Neural cell (in vitro differentiated cells): Measurements from ENCODE around the gene VCP. TPM values are rescaled to one million over a fixed set of nuclear protein-coding genes. Genes with fewer than 3 reads are reported as not detected.

Experiments used
- H2AFZ ChIP-seq: fragments of 200-600, 300-800 bp; sonication (generic), shearing (Covaris generic); 2 replicates; pipeline ENCODE4 v1.6.0; 2014; ENCODE audit warnings: low read depth, mild to moderate bottlenecking, antibody characterized with exemption, low read length, moderate library complexity
- H3F3A ChIP-seq: fragments of 200-600 bp; shearing (Covaris generic); 2 replicates; pipeline ENCODE4 v1.6.1; 2016; ENCODE audit warnings: mild to moderate bottlenecking, moderate library complexity, mixed read lengths, antibody characterized with exemption, low read length; ENCODE audit not compliant: insufficient read depth, poor library complexity, severe bottlenecking
- H3K27ac ChIP-seq: fragments of 200-600, 300-800 bp; sonication (generic), shearing (Covaris generic); 2 replicates; pipeline ENCODE4 v1.5.1; 2014; ENCODE audit warnings: mild to moderate bottlenecking, low read length, moderate library complexity
- H3K27me3 ChIP-seq: fragments of 300-800, 200-600 bp; sonication (generic), shearing (Covaris generic); 2 replicates; pipeline ENCODE4 v1.6.0; 2014; ENCODE audit warnings: mild to moderate bottlenecking, low read depth, low read length, moderate library complexity; ENCODE audit not compliant: insufficient read depth
- H3K36me3 ChIP-seq: fragments of 300-800, 200-600 bp; sonication (generic), shearing (Covaris generic); 2 replicates; pipeline ENCODE4 v1.5.1; 2014; ENCODE audit warnings: mild to moderate bottlenecking, antibody characterized with exemption, low read length, moderate library complexity; ENCODE audit not compliant: insufficient read depth
- H3K4me2 ChIP-seq: fragments of 300-800, 200-600 bp; sonication (generic), shearing (Covaris generic); 2 replicates; pipeline ENCODE4 v1.6.0; 2014; ENCODE audit warnings: mild to moderate bottlenecking, low read length
- H3K4me3 ChIP-seq: fragments of 300-800, 200-600 bp; sonication (generic), shearing (Covaris generic); 2 replicates; pipeline ENCODE4 v1.5.1; 2014; ENCODE audit warnings: mild to moderate bottlenecking, low read length, moderate library complexity
- H3K79me2 ChIP-seq: fragments of 200-600 bp; shearing (Covaris generic); replicated peaks from 2 replicates; pipeline ENCODE4 v1.6.0; 2014; ENCODE audit warnings: mild to moderate bottlenecking, low read length, moderate library complexity; ENCODE audit not compliant: insufficient read depth
- H3K9ac ChIP-seq: fragments of 300-800, 200-600 bp; sonication (generic), shearing (Covaris generic); 2 replicates; pipeline ENCODE4 v1.6.1; 2016; ENCODE audit warnings: mild to moderate bottlenecking, low read length, mixed read lengths
- H3K9me2 ChIP-seq: fragments of 200-600 bp; shearing (Covaris generic); 2 replicates; pipeline ENCODE4 v1.6.1; 2016; ENCODE audit warnings: mild to moderate bottlenecking, low read length, mixed read lengths; ENCODE audit not compliant: insufficient read depth
- H3K9me3 ChIP-seq: fragments of 200-600, 300-800 bp; sonication (generic), shearing (Covaris generic); 2 replicates; pipeline ENCODE4 v1.6.1; 2016; ENCODE audit warnings: mild to moderate bottlenecking, mixed run types, low read length, moderate library complexity, mixed read lengths
- H4K20me1 ChIP-seq: fragments of 200-600 bp; shearing (Covaris generic); 2 replicates; pipeline ENCODE4 v1.6.1; 2016; ENCODE audit warnings: mild to moderate bottlenecking, mixed run types; ENCODE audit not compliant: insufficient read depth
- EP300 ChIP-seq: fragments of 450-650 bp; conservative IDR thresholded peaks from 2 replicates; pipeline ENCODE4 v1.6.1; 2014; ENCODE audit warnings: antibody characterized with exemption, mild to moderate bottlenecking, moderate library complexity; ENCODE audit not compliant: poor library complexity, severe bottlenecking
- EZH2 ChIP-seq: fragments of 200-600, 300-800 bp; shearing (Covaris generic), sonication (generic); IDR thresholded peaks from 2 replicates; pipeline ENCODE4 v1.6.1; 2014; ENCODE audit warnings: antibody characterized with exemption, low read length, borderline replicate concordance, mild to moderate bottlenecking; ENCODE audit not compliant: insufficient read depth, poor library complexity, severe bottlenecking
- MXI1 ChIP-seq: fragments of 450-650 bp; conservative IDR thresholded peaks from 2 replicates; pipeline ENCODE4 v1.6.1; 2014; ENCODE audit warnings: antibody characterized with exemption, mild to moderate bottlenecking; ENCODE audit not compliant: poor library complexity, severe bottlenecking
- POLR2AphosphoS5 ChIP-seq: IDR thresholded peaks from 2 replicates; pipeline ENCODE4 v1.6.1; 2012
- RAD21 ChIP-seq: fragments of 450-650 bp; conservative IDR thresholded peaks from 2 replicates; pipeline ENCODE4 v1.6.1; 2014; ENCODE audit warnings: antibody characterized with exemption, mild to moderate bottlenecking, moderate library complexity
- SMC3 ChIP-seq: fragments of 450-650 bp; conservative IDR thresholded peaks from 2 replicates; pipeline ENCODE4 v1.6.1; 2014; ENCODE audit warnings: antibody characterized with exemption, mild to moderate bottlenecking, moderate library complexity; ENCODE audit not compliant: poor library complexity
- TAF1 ChIP-seq: IDR thresholded peaks from 2 replicates; pipeline ENCODE4 v1.6.1; 2012; ENCODE audit warnings: low read depth
- polyA plus RNA-seq: library from polyadenylated mRNA; depleted of rRNA; stranded (reverse); fragments of >200 nt; gene quantifications from 2 replicates; pipeline ENCODE4 v1.2.3, GENCODE V29; 2014
- TF ChIP-seq, protein P1 (sequence below): fragments of 450-650 bp; IDR thresholded peaks from 2 replicates; pipeline ENCODE4 v1.5.1; 2014; ENCODE audit warnings: antibody characterized with exemption, mild to moderate bottlenecking, moderate library complexity; ENCODE audit not compliant: poor library complexity, severe bottlenecking
- TF ChIP-seq, protein P2 (sequence below): IDR thresholded peaks from 2 replicates; pipeline ENCODE4 v1.6.1; 2012; ENCODE audit warnings: borderline replicate concordance

VCP gene
- polyA plus RNA-seq, 1 donor from 2014 or later: 139 TPM

DNA sequence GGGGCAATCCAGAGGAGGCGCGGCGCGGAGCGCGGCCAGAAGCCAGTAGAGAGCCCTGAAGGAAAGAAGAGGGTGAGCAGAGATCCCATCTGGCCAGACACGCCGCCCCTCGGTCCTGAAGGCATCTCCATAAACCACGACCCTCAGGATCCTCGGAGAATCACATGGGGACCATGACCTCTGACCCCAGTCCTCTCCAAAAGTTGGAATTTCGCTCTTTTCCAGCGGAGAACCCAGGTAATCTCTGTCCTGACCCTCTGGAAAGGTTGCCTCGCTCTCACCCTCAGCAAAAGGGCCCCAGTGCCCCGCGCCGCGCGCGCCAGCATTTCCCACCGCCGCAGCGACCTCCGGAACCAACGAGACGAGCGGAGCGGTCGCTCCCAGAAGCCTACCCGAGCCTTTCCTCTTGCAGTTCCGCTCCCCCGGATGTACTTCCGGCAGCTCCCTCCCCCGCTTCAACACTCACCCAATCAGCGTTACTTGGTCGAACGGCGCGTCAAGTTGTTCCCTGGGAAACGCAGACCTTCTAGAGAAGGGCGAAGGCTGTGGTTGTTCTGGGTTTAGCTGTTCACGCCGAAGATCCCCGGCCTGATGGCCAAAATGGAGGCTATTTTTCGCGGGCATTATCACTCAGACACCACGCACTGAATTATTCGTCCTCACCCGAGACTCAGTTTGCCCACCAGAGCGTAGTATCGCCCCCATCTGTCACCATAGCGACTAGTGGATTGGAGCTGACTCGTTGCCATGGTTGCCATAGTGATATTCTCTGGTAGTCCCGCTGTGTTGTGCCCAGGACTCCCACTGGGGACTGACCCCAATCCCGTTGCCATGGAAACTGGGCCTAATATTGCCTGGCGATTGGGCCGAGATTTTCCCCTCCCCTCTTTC lies 30.6 kb upstream of the VCP start, which contains the start of gene STOML2:
Gene STOML2 (minus strand): TSS at position 363 of the 891 bp plus-strand sequence. CDS start 37 bp downstream, at position 326.
- Histone ChIP-seq H3K79me2 (peaks cover 11% of the 10 kb centered on the region), H3K9ac (peak within 1 kb of the TSS; percentile 72), H2AFZ (peak within 1 kb of the TSS; percentile 75), H3K4me3 (peak within 1 kb of the TSS; percentile 77), H3K36me3 (no peaks in the 10 kb centered on the region), H3K9me2 (no peaks in the 10 kb centered on the region), H4K20me1 (no peaks in the 10 kb centered on the region), H3F3A (peaks cover 7% of the 10 kb centered on the region), H3K27ac (peak within 1 kb of the TSS; percentile 91), H3K27me3 (no peaks in the 10 kb centered on the region), H3K4me2 (peak within 1 kb of the TSS; percentile 68), H3K9me3 (no peaks in the 10 kb centered on the region)
- TF ChIP-seq POLR2AphosphoS5 (peak; percentile 89), EZH2 (no peak), RAD21 (no peak), SMC3 (peak; percentile 50), MXI1 (peak; percentile 95), EP300 (peak; percentile 84), TAF1 (peak; percentile 91)
- TF ChIP-seq, protein P1, sequence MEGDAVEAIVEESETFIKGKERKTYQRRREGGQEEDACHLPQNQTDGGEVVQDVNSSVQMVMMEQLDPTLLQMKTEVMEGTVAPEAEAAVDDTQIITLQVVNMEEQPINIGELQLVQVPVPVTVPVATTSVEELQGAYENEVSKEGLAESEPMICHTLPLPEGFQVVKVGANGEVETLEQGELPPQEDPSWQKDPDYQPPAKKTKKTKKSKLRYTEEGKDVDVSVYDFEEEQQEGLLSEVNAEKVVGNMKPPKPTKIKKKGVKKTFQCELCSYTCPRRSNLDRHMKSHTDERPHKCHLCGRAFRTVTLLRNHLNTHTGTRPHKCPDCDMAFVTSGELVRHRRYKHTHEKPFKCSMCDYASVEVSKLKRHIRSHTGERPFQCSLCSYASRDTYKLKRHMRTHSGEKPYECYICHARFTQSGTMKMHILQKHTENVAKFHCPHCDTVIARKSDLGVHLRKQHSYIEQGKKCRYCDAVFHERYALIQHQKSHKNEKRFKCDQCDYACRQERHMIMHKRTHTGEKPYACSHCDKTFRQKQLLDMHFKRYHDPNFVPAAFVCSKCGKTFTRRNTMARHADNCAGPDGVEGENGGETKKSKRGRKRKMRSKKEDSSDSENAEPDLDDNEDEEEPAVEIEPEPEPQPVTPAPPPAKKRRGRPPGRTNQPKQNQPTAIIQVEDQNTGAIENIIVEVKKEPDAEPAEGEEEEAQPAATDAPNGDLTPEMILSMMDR: peak; percentile 52
- TF ChIP-seq, protein P2, sequence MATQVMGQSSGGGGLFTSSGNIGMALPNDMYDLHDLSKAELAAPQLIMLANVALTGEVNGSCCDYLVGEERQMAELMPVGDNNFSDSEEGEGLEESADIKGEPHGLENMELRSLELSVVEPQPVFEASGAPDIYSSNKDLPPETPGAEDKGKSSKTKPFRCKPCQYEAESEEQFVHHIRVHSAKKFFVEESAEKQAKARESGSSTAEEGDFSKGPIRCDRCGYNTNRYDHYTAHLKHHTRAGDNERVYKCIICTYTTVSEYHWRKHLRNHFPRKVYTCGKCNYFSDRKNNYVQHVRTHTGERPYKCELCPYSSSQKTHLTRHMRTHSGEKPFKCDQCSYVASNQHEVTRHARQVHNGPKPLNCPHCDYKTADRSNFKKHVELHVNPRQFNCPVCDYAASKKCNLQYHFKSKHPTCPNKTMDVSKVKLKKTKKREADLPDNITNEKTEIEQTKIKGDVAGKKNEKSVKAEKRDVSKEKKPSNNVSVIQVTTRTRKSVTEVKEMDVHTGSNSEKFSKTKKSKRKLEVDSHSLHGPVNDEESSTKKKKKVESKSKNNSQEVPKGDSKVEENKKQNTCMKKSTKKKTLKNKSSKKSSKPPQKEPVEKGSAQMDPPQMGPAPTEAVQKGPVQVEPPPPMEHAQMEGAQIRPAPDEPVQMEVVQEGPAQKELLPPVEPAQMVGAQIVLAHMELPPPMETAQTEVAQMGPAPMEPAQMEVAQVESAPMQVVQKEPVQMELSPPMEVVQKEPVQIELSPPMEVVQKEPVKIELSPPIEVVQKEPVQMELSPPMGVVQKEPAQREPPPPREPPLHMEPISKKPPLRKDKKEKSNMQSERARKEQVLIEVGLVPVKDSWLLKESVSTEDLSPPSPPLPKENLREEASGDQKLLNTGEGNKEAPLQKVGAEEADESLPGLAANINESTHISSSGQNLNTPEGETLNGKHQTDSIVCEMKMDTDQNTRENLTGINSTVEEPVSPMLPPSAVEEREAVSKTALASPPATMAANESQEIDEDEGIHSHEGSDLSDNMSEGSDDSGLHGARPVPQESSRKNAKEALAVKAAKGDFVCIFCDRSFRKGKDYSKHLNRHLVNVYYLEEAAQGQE: peak; percentile 97

GRCh38 chr9:35102465-35102768 lies 30.0 kb upstream of the VCP start:
- Histone ChIP-seq H3K27ac (peak overlapping the region; percentile 91), H3K9ac (peak overlapping the region; percentile 72), H2AFZ (peak overlapping the region; percentile 75), H3K27me3 (no peaks in the 10 kb centered on the region), H3K36me3 (no peaks in the 10 kb centered on the region), H3K9me2 (no peaks in the 10 kb centered on the region), H3K4me3 (peak overlapping the region; percentile 77), H3K79me2 (peaks cover 11% of the 10 kb centered on the region), H4K20me1 (no peaks in the 10 kb centered on the region), H3K9me3 (no peaks in the 10 kb centered on the region), H3F3A (peaks cover 7% of the 10 kb centered on the region), H3K4me2 (peak overlapping the region; percentile 67)
- no peak for TF ChIP-seq MXI1
- no peak for TF ChIP-seq TAF1
- TF ChIP-seq EZH2: no peak
